Measurements from ENCODE around the gene AKAP17A.

Gene AKAP17A

DNA sequence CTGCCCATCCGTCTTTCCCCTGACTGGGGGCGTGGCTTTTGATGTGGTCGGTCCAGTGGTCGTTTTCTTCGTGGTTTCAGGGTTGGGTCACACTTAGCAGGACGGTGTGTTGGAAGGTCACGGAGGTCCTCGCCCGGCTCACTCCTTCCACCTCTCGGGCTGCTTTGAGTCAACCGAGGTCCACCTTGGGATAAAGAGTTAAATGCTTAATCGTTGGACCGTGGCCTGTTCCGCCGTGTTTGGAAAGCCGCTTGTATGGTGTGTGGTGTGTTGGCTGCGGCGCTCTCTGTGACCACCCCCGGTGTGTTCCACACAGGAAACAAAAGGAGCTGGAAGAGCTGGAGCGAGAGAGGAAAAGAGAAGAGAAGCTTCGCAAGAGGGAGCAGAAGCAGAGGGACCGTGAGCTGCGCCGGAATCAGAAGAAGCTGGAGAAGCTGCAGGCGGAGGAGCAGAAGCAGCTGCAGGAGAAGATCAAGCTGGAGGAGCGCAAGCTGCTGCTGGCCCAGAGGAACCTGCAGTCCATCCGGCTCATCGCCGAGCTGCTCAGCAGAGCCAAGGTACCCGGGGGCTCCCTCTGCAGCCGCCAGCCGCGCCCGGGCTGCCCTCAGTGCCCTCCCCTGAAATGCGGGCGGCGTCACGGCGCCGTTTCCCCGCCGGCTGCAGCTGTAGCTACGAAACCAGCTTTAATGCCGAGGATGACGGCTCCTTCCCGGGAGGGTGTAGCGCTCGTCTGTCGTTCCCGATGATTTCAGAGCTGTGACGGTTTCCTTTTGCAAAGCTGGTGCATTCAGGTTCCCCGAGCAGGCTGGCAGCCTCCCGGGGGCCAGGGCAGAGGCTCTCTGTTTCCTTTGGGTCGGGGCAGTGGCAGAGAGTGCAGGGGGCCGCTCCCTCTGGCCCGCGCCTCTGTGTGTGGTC, 7.7 kb downstream of the AKAP17A start:
- H3K4me3 ChIP-seq (ENCODE audit: low read depth, low read length) = no peak overlapping the region
- TF ChIP-seq, protein P1, sequence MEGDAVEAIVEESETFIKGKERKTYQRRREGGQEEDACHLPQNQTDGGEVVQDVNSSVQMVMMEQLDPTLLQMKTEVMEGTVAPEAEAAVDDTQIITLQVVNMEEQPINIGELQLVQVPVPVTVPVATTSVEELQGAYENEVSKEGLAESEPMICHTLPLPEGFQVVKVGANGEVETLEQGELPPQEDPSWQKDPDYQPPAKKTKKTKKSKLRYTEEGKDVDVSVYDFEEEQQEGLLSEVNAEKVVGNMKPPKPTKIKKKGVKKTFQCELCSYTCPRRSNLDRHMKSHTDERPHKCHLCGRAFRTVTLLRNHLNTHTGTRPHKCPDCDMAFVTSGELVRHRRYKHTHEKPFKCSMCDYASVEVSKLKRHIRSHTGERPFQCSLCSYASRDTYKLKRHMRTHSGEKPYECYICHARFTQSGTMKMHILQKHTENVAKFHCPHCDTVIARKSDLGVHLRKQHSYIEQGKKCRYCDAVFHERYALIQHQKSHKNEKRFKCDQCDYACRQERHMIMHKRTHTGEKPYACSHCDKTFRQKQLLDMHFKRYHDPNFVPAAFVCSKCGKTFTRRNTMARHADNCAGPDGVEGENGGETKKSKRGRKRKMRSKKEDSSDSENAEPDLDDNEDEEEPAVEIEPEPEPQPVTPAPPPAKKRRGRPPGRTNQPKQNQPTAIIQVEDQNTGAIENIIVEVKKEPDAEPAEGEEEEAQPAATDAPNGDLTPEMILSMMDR (IDR thresholded peaks at IDR 0.05; ENCODE audit: insufficient read depth, low read length, missing control alignments) = no peak
- ChIA-PET CTCF (no interaction called here), POLR2A (no interaction called here)
- DNase-seq (ENCODE audit: low read depth, low spot score) = no peak

DNA sequence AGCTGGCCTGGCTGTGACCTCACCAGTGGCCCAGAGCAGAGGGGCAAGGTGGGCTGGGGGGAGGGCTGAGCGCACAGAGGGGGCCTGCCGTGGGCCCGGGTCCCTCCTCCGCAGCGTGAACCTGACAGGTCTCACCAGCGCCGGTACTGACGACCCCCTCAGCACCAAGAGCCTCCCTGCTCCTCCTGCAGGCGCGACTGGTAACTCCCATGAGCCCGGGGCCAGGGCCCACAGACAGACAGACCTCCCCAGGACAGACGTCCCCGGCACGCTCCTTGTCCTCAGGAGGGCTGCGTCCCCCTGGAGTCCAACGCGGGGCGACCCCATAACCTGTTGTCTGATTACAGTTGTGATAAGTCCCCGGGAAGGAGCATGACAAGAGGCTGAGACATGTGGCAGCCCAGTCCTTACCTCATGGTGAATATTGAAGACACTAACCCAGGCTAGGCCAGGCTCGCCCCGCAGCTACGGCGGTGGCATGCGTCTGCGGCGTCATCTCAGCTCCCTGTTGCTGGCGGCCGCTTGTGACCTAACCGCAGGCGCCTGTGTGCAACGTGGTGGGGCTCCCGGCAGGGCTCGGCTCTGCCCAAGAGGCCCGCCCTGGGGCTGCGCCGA, 8.5 kb downstream of the AKAP17A start:
- no peak for DNase-seq (ENCODE audit: low read depth, low spot score)
- POLR2A ChIA-PET = no interaction called here

DNA sequence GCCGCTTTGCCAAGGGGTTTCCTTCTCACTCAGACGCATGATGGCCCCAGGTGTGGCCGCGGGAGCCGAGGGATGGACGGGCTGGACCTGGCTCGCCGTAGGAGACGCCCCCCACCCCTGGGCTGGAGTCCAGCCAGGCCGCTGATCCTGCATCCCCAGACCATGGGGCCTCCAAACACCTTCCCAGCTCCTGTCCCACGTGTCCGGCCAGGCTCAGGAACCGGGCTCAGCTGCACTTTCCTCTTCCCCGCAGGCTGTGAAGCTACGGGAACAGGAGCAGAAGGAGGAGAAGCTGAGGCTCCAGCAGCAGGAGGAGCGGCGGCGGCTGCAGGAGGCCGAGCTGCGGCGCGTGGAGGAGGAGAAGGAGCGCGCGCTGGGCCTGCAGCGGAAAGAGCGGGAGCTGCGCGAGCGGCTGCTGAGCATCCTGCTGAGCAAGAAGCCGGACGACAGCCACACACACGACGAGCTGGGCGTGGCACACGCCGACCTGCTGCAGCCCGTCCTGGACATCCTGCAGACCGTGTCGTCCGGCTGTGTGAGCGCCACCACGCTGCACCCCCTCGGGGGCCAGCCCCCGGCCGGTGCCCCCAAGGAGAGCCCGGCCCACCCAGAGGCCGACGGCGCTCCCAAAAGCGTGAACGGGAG, 9.1 kb downstream of the AKAP17A start:
- ChIA-PET POLR2A (no interaction called here), CTCF (no interaction called here)
- no peak for DNase-seq (ENCODE audit: low read depth, low spot score)
- TF ChIP-seq, protein P1 (IDR thresholded peaks at IDR 0.05; ENCODE audit: insufficient read depth, low read length, missing control alignments) = no peak
- H3K4me3 ChIP-seq (ENCODE audit: low read depth, low read length) = no peak overlapping the region

More for the DNA sequence above, 8.5 kb downstream of the AKAP17A start:
- CTCF ChIA-PET = no interaction called here
- H3K4me3 ChIP-seq (ENCODE audit: low read depth, low read length) = no peak overlapping the region
- TF ChIP-seq, protein P1 (IDR thresholded peaks at IDR 0.05; ENCODE audit: insufficient read depth, low read length, missing control alignments) = no peak

DNA sequence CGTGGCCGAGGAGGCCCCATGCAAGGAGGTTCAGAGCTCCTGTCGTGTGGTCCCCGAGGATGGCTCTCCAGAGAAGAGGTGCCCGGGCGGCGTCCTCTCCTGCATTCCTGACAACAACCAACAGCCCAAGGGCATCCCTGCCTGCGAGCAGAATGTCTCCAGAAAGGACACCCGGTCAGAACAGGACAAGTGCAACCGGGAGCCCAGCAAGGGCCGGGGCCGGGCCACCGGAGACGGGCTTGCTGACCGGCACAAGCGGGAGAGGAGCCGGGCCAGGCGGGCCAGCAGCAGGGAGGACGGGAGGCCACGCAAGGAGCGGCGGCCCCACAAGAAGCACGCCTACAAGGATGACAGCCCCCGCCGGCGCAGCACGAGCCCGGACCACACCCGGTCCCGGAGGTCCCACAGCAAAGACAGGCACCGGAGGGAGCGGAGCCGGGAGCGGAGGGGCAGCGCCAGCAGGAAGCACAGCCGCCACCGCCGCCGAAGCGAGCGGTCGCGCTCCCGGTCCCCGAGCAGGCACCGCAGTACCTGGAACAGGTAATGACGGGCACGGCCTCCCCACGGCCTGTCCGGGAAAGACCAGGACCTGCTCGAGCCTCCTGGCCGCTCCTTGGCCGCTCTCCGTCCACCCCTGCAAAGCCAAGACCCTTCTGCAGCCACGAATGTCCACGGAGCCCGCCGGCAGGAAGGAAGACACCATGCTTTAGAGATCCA, 9.8 kb downstream of the AKAP17A start:
- CTCF ChIA-PET = no interaction called here
- POLR2A ChIA-PET = no interaction called here
- DNase-seq (ENCODE audit: low read depth, low spot score) = no peak
- H3K4me3 ChIP-seq (ENCODE audit: low read depth, low read length) = no peak overlapping the region
- TF ChIP-seq, protein P1 (IDR thresholded peaks at IDR 0.05; ENCODE audit: insufficient read depth, low read length, missing control alignments) = no peak

DNA sequence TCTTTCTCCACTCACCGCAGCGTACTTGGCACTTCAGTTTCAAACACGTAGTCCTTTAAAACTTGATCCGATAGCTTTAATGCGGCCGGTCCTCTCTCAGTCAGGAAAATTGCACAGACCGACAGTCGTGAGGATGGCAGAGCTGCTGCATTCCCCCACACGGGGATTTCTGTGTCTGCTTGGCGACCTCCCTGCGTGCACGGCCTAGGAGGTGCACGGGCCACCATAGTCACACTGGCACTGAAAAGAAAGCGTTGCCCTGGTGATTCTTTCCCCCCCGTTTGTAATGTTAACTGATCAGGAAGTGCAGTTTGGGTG, 10.3 kb downstream of the AKAP17A start:
- TF ChIP-seq, protein P1 (IDR thresholded peaks at IDR 0.05; ENCODE audit: insufficient read depth, low read length, missing control alignments) = no peak
- no peak for DNase-seq (ENCODE audit: low read depth, low spot score)
- CTCF ChIA-PET = no interaction called here
- POLR2A ChIA-PET = no interaction called here
- no peak overlapping the region for H3K4me3 ChIP-seq (ENCODE audit: low read depth, low read length)

DNA sequence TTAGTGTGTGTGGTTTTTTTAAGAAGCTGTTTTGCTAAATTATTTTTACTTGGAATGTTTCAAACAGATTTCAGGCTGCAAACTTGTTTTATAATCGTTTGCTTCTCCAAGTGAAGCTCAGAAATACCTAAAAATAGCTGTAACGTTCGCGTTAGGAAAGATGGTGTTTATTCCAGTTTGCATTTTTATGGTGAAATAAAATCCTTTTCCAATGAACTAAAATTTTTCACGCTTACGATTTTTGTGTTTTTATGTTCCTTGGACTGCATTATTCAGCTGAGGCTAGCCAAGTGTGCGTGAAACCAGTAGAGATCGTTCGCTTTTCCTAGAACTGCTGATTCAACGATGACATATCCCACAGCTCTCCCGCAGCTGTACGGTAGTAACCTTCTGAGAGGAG, 10.9 kb downstream of the AKAP17A start:
- H3K4me3 ChIP-seq (ENCODE audit: low read depth, low read length) = no peak overlapping the region
- POLR2A ChIA-PET = no interaction called here
- CTCF ChIA-PET = no interaction called here
- TF ChIP-seq, protein P1 (IDR thresholded peaks at IDR 0.05; ENCODE audit: insufficient read depth, low read length, missing control alignments) = no peak
- no peak for DNase-seq (ENCODE audit: low read depth, low spot score)

All from AG04449 (cell line).